ENCODE measurements around the gene PITRM1. TPM values are rescaled to one million over a fixed set of nuclear protein-coding genes. Genes with fewer than 3 reads are reported as not detected.

The PITRM1 gene
- total RNA-seq, 1 donor from 2014 or later: 65.8 TPM

DNA sequence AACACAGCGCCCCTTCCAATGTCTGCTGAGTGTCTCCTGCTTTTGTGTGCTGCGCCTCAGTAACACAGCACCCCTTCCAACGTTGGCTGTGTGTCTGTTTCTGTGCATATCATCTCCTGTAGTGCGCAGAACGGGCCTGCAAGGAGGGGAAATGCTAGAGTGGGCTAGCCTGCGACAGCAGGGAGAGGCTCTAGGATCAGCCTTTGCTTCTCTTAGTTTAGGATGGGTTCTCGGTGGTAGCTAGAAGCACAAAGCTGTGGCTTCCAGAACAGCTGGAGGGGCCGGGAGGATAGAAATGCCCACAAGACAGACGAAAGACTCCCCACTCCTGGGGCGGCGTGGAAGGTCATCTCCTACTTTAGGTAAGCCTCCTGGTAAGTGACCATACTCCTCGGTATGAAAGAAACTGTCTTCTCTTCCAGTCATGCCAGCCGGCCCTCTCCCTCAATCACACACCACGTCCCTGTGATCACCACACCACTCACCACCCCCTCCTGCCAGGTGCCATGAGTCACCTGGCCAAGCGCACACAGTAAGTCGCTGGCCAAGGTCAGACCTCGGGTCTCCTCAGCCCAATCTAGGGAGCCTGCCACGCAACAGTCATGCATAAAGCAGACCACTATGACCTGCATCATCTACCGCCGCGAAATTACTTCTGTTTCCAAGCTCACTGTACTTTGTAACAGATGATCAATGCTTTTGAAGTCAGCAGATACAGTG is 4.8 kb downstream of the PITRM1 start:
- H3K27me3 Mint-ChIP-seq (ENCODE audit: unreplicated experiment): peaks cover 2% of the 10 kb centered on the region
- peaks cover 3% of the 10 kb centered on the region for H3K36me3 Mint-ChIP-seq (ENCODE audit: unreplicated experiment)
- H3K9me3 Mint-ChIP-seq (ENCODE audit: unreplicated experiment): peaks cover 4% of the 10 kb centered on the region
- DNase-seq: no peak
- TF ChIP-seq, protein P1, sequence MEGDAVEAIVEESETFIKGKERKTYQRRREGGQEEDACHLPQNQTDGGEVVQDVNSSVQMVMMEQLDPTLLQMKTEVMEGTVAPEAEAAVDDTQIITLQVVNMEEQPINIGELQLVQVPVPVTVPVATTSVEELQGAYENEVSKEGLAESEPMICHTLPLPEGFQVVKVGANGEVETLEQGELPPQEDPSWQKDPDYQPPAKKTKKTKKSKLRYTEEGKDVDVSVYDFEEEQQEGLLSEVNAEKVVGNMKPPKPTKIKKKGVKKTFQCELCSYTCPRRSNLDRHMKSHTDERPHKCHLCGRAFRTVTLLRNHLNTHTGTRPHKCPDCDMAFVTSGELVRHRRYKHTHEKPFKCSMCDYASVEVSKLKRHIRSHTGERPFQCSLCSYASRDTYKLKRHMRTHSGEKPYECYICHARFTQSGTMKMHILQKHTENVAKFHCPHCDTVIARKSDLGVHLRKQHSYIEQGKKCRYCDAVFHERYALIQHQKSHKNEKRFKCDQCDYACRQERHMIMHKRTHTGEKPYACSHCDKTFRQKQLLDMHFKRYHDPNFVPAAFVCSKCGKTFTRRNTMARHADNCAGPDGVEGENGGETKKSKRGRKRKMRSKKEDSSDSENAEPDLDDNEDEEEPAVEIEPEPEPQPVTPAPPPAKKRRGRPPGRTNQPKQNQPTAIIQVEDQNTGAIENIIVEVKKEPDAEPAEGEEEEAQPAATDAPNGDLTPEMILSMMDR (IDR thresholded peaks at IDR 0.05; ENCODE audit: partially characterized antibody, unreplicated experiment): no peak
- no peak overlapping the region for H3K27ac Mint-ChIP-seq (ENCODE audit: unreplicated experiment)
- H3K4me1 Mint-ChIP-seq (ENCODE audit: low read depth, unreplicated experiment): peaks cover 2% of the 10 kb centered on the region
- no peak overlapping the region for H3K4me3 Mint-ChIP-seq (ENCODE audit: unreplicated experiment)

DNA sequence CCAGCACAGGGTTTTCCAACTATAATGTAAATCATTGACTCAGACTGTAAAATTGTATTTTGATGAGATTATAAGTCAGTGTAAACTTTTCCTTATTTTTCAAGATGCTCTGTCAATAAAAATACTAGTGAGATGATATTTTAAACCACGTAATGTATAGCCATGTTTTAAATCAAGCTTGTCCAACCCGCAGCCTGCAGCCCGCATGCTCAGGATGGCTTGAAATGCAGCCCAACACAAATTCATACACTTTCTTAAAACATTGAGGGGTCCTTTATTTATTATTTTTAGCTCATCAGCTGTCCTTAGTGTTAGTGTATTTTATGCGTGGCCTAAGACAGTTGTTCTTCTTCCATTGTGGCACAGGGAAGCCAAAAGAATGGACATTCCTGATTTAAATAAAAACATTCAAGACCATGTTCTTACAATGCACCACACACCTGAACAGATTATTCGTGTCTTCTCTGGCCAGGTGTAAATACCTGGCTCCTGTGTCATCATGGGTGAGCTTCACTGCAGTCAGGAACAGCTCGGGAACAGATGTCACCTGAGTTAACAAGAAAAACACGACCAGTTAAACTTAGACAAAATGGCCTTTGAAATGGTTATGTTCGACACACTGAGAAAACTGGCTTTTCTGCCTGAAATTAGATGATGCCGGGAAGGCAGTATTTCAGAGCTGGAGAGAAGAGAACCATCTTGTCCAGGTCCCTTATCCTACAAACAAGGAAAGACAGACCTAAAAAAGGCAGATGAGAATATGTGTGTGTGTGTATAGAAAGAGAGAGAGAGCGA is 5.9 kb downstream of the PITRM1 start:
- Mint-ChIP-seq H3K9me3 (ENCODE audit: unreplicated experiment) (peaks cover under 1% of the 10 kb centered on the region), H3K4me3 (ENCODE audit: unreplicated experiment) (no peak overlapping the region), H3K36me3 (ENCODE audit: unreplicated experiment) (peaks cover 3% of the 10 kb centered on the region), H3K27ac (ENCODE audit: unreplicated experiment) (no peak overlapping the region), H3K27me3 (ENCODE audit: unreplicated experiment) (no peaks in the 10 kb centered on the region), H3K4me1 (ENCODE audit: low read depth, unreplicated experiment) (peaks cover under 1% of the 10 kb centered on the region)
- TF ChIP-seq, protein P1 (IDR thresholded peaks at IDR 0.05; ENCODE audit: partially characterized antibody, unreplicated experiment): no peak
- no peak for DNase-seq

DNA sequence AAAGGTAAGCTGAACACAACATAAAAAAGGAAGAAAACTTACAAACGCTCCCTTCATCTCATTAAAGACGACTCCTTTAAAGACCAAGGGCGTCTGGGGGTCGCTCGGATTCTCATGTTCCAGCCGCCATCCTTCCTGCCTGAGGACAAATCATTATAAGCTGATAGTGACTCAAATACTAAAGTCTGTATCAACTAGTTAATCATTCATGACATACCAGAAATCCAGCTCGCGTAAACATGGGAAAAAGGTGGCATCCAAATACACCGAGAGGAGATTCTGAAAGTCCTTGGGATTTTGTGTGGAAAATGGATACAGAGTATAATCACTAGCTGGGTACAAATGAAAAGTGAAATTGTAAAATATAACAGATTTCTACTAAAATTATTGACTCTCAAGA is 7.4 kb downstream of the PITRM1 start:
- TF ChIP-seq, protein P1 (IDR thresholded peaks at IDR 0.05; ENCODE audit: partially characterized antibody, unreplicated experiment): no peak
- H3K27ac Mint-ChIP-seq (ENCODE audit: unreplicated experiment): no peak overlapping the region
- H3K27me3 Mint-ChIP-seq (ENCODE audit: unreplicated experiment): no peaks in the 10 kb centered on the region
- H3K4me1 Mint-ChIP-seq (ENCODE audit: low read depth, unreplicated experiment): no peaks in the 10 kb centered on the region
- no peaks in the 10 kb centered on the region for H3K9me3 Mint-ChIP-seq (ENCODE audit: unreplicated experiment)
- DNase-seq: no peak
- H3K36me3 Mint-ChIP-seq (ENCODE audit: unreplicated experiment): peaks cover 3% of the 10 kb centered on the region
- H3K4me3 Mint-ChIP-seq (ENCODE audit: unreplicated experiment): no peak overlapping the region

DNA sequence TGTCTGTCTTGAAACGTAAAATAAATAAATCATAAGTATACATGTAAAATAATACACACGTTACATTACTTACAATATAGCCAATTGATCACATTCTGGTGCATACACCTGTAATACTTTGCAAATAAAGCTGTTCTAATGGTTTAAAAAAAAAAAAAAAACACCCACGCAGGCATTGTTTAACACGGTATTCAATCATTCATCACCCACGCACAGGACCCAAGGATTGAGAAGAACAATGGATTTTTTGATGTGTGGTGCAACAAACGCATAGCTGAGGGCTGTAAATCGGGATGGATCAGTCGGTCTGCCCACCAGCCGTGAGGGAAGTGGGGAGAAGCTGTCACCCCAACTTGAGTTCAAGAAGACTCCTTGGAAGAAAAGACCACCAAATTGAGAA is 8.7 kb downstream of the PITRM1 start:
- no peak for DNase-seq
- Mint-ChIP-seq H3K9me3 (ENCODE audit: unreplicated experiment) (no peaks in the 10 kb centered on the region), H3K4me3 (ENCODE audit: unreplicated experiment) (no peak overlapping the region), H3K4me1 (ENCODE audit: low read depth, unreplicated experiment) (no peaks in the 10 kb centered on the region), H3K27ac (ENCODE audit: unreplicated experiment) (no peak overlapping the region), H3K27me3 (ENCODE audit: unreplicated experiment) (no peaks in the 10 kb centered on the region), H3K36me3 (ENCODE audit: unreplicated experiment) (no peaks in the 10 kb centered on the region)
- TF ChIP-seq, protein P1 (IDR thresholded peaks at IDR 0.05; ENCODE audit: partially characterized antibody, unreplicated experiment): no peak

DNA sequence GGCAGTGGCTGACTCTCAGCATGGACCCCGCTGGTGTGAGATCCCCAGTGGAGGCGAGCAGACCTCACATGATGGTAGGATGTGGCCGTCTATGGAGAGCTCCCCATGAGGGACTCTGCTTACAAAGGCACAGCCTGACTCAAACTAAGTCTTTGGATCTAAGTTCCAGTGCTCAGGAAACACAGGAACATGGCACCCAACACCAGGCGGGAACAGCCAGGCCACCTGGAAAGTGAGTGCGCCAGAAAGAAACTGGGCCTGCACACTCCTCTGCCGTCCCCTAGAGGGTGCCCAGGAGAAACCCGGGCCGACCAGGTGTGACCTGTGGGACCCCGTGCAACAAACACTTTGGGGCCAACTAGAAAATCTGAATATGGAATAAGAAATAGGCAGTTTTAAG is 10.0 kb downstream of the PITRM1 start:
- Mint-ChIP-seq H3K27me3 (ENCODE audit: unreplicated experiment) (no peaks in the 10 kb centered on the region), H3K36me3 (ENCODE audit: unreplicated experiment) (no peaks in the 10 kb centered on the region), H3K4me3 (ENCODE audit: unreplicated experiment) (no peak overlapping the region), H3K4me1 (ENCODE audit: low read depth, unreplicated experiment) (peaks cover 1% of the 10 kb centered on the region), H3K27ac (ENCODE audit: unreplicated experiment) (no peak overlapping the region), H3K9me3 (ENCODE audit: unreplicated experiment) (no peaks in the 10 kb centered on the region)
- TF ChIP-seq, protein P1 (IDR thresholded peaks at IDR 0.05; ENCODE audit: partially characterized antibody, unreplicated experiment): no peak
- no peak for DNase-seq

Measured in glutamatergic neuron (in vitro differentiated cells).